Muscle of arm (tissue), 12 donors: ENCODE results near the gene KLF15. TPM values are rescaled to one million over a fixed set of nuclear protein-coding genes. Genes with fewer than 3 reads are reported as not detected.

Experiments used
- DNase-seq: peaks from one replicate; pipeline ENCODE4 v3.0.0-alpha.2; 2013
- polyA plus RNA-seq, 12 donors: library from polyadenylated mRNA; unstranded; fragments of 120-200 nt; gene quantifications; one replicate each; pipeline ENCODE4 v1.2.1, GENCODE V29; 2013; ENCODE audit not compliant: insufficient read length in 12 of 12

Gene KLF15
- polyA plus RNA-seq, 12 donors, result 0.42 to 2.0 (median 0.90) TPM; not detected in 2

DNA sequence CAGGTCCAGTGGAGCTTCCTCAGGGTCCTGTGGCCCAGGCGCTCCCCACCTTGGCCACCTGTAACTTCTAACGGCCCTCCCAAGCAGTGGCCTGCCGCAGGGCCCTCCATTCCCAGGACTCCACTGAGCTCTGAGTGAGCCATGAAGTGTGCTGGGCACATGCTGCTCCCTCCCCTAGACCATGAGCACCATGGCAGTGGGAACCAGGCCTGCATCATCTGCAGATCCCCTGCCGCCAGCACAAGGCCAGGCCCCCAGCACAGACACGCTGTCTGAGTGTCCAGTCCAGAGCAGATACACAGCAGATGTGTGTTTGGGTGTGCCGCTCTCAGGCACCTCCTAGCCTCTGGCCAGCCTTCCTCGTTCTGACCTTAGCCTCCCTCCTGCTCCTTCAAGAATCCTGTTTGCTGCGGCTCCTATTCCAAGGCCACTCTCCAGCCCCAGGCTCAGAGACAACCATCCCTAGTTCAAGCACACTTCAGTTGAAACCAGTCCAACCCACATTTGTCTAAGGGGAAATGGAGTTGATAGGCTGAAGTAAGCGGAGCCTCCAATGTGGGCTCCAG is 7.0 kb upstream of the KLF15 start:
- no peak for DNase-seq

- DNase-seq, result no peak
These were observed 4.0 kb upstream of the KLF15 start for GRCh38 chr3:126361211-126361610.

DNA sequence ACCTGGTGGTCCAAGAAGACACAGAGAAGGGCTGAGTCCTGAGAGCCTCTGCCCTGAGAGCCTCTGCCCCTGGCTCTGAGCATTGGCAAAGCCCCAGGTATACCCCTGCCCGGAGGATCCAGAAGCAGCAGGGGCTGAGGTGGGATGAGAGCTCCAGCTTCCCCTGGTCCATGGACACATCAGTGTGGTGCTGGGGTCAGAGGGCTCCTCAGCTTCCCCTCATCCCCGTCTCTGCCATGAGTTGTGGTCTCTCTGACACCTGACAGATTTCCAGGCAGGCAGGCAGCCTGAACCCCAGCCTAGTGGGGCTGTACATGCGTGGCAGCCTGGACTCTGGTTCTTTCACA is 3.5 kb upstream of the KLF15 start:
- DNase-seq, result no peak

- no peak for DNase-seq
These were observed 3.0 kb upstream of the KLF15 start for GRCh38 chr3:126360046-126360713.

DNA sequence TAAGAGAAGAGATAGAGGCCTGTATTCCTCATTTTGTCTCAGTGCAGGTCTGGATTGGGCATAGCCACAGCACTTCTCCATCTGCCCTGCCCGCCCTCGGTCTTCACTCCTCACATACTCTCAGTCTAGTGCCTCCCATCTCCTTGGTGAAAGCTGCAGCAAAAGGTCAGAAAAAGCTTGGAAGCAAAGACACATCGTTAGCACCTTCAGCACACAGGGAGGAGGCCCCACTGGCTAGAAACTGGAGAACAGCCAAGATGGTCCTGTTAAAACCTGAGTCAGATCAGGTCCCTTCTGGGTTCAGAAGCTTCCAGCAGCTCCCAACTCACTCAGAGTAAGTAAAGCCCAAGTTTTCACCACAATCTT is 1.6 kb upstream of the KLF15 start:
- DNase-seq, result no peak

- DNase-seq, result no peak
These were observed 1.0 kb upstream of the KLF15 start for GRCh38 chr3:126358038-126358815.

- DNase-seq, result no peak
These were observed 589 bp downstream of the KLF15 start for GRCh38 chr3:126356373-126357264.

- peak; percentile 81 for DNase-seq
These were observed 1.3 kb downstream of the KLF15 start for GRCh38 chr3:126355777-126356372.

DNA sequence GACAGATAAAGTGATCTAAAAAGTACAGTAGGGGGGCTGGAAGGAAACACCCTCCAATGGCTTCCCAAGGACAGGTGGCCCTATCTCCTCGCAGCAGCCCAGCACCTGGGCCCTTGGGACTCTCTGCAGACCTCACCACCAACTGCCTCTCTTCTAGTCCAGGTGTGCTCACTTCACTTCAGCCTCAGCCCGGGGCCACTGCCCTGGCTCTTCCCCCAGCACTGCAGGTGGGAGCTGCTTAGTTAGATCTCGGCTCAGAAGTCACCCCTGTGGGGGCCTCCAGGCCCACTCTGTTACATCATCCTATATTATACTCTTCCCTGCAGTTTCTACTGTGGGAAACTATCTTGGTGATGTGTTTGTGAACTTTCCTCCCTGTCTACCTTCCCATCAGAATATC is 2.0 kb downstream of the KLF15 start:
- no peak for DNase-seq

DNA sequence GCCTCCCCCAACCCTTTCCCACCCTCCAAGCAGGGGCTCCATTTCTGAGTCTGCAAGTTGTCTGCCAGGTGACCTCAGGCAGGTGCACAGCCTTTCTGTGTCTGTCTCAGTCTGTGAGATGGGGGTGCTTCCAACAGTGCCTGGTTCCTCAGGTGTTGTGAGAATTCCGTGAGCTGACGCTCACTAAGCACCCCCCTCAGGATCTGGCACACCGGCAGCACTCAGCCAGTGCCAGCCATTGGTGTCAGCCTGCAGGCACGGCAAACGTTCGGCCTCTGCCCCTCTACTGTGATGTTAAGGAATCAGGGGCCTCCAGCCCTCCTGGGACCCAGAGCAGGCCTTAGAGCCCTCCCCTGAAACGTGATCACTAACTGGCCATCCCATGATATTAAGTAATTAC is 2.4 kb downstream of the KLF15 start:
- no peak for DNase-seq

GRCh38 chr3:126353694-126354321 is 3.4 kb downstream of the KLF15 start:
- DNase-seq, result no peak

DNA sequence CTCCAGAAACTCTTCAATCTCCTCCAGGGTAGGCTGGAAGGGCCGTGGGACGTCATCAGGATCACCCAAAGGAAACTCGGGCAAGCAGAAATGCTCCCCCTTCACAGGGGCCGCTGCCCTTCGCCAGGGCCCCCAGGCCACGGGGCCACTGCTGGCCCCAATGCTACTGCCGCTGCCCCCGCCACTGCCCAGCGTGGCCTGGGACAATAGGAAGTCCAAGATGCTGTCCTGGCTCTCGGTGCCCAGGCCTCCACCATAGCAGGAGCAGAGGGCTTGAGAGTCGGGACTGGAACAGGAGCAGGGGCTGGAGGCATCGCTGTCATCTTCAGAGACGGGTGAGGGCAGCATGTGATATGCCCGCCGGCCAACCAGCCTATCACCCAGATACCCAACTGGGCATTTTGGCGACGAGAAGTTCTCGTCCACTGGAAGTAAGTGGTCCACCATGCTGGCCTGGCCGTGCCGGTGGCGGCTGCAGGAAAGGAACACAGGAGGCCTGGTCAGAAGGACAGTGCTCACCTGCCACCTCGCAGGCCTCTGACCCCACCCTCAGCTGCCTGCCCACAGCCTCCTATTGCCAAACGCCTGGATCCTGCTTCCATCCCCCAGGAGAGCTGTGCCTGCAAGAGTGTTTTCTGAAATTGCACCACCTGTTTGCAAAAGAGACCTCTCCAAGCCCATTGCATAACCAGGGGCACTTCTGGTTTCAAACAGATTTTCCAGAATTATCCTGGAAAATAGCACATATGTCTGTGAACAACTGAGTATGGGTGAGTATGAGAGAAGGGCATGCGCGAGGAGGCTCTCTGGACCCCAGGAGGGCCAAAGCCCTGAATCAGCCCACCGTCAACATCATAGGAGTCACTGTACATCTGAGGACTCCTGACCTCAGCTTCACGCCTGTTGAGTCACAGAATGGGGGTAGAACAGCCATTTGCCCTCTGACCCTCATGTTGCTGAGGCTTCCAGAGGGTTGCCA is 4.4 kb downstream of the KLF15 start:
- no peak for DNase-seq

GRCh38 chr3:126351771-126352475 is 5.3 kb downstream of the KLF15 start:
- DNase-seq, result no peak

GRCh38 chr3:126351086-126351770 is 6.0 kb downstream of the KLF15 start:
- DNase-seq, result no peak

- no peak for DNase-seq
These were observed 6.6 kb downstream of the KLF15 start for GRCh38 chr3:126350502-126351085.

- no peak for DNase-seq
These were observed 7.4 kb downstream of the KLF15 start for GRCh38 chr3:126349611-126350501.

GRCh38 chr3:126349071-126349470 is 8.1 kb downstream of the KLF15 start:
- no peak for DNase-seq
